ENCODE results near the gene KRT32. TPM values are rescaled to one million over a fixed set of nuclear protein-coding genes. Genes with fewer than 3 reads are reported as not detected.

The KRT32 gene
- total RNA-seq = not detected in 2 replicates

DNA sequence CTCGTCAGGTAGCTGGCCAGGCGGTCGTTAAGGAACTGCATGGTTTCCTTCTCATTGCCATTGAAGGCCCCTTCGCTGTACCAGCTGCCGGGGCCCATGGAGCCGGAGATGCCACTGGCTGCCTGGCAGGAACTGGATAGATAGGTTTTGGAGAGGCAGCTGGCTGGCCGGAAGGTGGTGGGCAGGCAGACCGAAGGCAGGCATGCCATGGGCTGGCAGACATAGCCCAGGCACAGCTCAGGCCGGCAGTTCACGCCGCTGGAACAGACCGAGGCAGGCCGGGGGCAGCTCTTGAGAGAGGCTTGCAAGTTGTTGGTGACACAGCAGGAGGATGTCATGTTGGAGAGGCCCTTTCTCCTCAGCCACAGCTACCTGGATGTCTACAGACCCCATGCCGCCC lies at the start of gene KRT32:
Gene KRT32, minus strand, starts transcription at position 399 of the 400 bp plus-strand sequence. Its CDS starts 61 bp downstream, at position 338.

DNA sequence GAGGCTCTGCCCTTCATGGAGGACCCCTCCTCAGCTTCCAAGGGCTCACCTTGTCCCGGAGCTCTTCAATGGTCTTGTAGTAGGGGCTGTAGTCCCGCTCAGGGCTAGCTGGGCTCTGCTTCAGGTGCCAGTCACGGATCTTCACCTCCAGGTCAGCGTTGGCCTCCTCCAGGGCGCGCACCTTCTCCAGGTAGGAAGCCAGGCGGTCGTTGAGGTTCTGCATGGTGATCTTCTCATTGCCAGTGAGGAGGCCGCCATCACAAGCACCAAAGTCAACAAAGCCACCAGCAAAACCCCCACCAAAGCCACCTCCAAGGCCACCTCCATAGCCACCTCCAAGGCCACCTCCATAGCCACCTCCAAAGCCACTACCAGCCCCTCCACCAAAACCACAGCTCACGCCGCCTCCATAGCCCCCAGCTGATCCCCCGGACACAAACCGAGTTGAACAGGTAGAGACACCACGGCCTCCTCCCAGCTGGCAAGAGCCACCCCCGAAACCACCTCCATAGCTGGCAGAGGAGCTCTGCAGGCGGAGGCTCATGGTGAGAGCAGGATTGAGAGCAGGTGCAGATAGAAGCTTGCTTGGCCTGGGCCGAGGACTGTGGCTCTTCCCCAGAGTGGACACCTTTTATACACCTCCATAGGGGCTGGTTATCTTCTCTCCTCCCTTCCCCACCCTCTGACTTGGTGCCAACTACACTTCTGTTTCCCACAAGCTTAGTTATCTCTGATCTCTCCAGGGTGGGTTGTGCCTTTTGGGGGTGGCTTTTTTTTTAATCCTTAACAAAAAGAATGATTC lies 38.0 kb upstream of the KRT32 start, which contains the start of gene KRT13:
Gene KRT13, minus strand, starts transcription at position 606 of the 802 bp plus-strand sequence. Its CDS starts 62 bp downstream, at position 544.

DNA sequence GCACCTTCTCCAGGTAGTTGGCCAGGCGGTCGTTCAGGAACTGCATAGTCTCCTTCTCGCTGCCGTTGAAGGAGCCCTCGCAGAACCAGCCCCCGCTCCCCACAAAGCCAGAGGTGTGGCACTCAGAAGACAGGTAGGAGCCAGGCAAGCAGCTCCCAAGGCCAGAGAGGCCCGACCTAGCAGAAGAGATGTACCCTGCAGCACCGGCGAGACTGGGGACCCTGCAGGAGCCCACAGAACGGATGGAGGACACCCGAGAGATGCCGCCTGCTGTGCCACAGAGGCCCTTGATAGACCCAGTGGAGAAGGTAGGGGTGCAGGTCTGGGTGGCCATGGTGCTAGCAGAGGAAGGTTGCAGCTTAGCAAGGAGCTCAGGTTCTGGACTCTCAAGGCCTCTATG lies 22.3 kb upstream of the KRT32 start, which contains the start of gene KRT36:
Gene KRT36, minus strand, starts transcription at position 380 of the 400 bp plus-strand sequence. Its CDS starts 46 bp downstream, at position 334.

DNA sequence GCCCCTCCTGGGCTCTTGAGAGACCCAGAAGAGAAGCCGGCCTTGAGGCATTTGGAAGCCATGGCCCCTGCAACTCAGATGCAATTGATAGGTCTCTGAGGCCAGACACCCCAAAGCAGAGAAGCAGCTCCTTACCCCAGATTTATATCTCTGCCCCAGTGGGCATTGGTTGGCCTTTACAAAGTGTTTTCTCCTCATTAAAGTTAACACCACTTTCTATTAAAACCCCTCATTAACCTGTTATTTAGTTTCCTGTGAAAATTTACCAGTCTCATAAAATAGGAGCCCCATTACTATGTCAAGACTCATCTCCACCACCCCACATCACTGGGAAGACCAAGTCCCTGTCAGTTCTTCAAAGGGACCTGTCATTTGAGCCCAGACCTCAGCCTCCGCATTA lies 13.8 kb upstream of the KRT32 start, which contains the start of gene KRT35:
Gene KRT35, minus strand, starts transcription at position 116 of the 400 bp plus-strand sequence. Its CDS starts 54 bp downstream, at position 62.

DNA sequence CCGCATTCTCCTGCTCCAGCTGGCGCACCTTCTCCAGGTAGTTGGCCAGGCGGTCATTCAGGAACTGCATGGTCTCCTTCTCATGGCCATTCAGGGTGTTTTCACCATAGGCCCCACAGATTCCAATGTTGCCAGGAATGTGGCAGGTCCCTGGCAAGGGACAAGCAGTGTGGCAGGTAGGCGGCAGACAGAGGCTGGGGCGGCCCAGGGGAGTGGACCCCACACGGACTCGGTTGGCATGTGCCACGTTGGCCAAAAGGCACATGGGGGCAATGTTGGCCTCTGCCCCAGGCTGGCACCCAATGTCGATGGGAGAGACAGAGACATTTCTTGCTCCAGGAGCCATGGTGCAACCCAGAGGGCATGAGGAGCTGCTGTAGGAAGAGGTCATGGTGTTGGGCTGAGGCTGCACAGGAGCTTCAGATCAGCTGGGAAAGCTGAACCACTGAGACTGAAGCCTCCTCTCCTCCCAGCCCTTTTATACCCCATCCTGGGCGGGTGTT lies 26.6 kb downstream of the KRT32 start, which contains the start of gene KRT38:
Gene KRT38, minus strand, starts transcription at position 453 of the 503 bp plus-strand sequence. Its CDS starts 62 bp downstream, at position 391.

DNA sequence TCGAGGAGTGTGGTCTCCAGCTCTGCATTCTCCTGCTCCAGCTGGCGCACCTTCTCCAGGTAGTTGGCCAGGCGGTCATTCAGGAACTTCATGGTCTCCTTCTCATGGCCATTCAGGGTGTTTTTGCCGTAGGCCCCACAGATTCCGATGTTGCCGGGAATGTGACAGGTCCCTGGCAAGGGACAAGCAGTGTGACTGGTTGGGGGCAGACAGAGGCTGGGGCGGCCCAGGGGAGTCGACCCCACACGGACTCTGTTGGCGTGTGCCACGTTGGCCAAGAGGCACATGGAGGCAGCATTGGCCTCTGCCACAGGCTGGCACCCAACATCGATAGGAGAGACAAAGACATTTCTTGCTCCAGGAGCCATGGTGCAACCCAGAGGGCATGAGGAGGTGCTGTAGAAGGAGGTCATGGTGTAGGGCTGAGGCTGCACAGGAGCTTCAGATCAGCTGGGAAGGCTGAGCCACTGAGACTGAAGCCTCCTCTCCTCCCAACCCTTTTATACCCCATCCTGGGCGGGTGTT lies 43.0 kb downstream of the KRT32 start, which contains the start of gene KRT37:
Gene KRT37, minus strand, starts transcription at position 475 of the 525 bp plus-strand sequence. Its CDS starts 62 bp downstream, at position 413.

Small RNA genes within 50 kb of the gene (small RNA-seq; reads per million reads assigned to genes)
- gene RNU2-32P = 5.0 reads per million, percentile 92 among the genes with 10 or more reads in this experiment

Other genes with a start within 250 kb of the KRT32 start
- not detected in 2 replicates for gene KRTAP9-2, start 240.7 kb downstream of the KRT32 start, total RNA-seq
- not detected in 2 replicates for gene KRTAP9-3, start 234.9 kb downstream of the KRT32 start, total RNA-seq
- gene KRTAP9-8, start 229.4 kb downstream of the KRT32 start, total RNA-seq = not detected in 2 replicates
- not detected in 2 replicates for gene KRTAP9-4, start 217.7 kb downstream of the KRT32 start, total RNA-seq
- gene KRTAP9-9, start 212.0 kb downstream of the KRT32 start, total RNA-seq = not detected in 2 replicates
- not detected in 2 replicates for gene KRTAP9-6, start 202.0 kb downstream of the KRT32 start, total RNA-seq
- gene KRTAP9-7, start 191.7 kb downstream of the KRT32 start, total RNA-seq = not detected in 2 replicates
- gene KRTAP29-1, start 164.5 kb downstream of the KRT32 start, total RNA-seq = not detected in 2 replicates
- gene KRTAP16-1, start 158.1 kb downstream of the KRT32 start, total RNA-seq = not detected in 2 replicates
- gene KRTAP17-1, start 151.7 kb downstream of the KRT32 start, total RNA-seq = not detected in 2 replicates
- not detected in 2 replicates for gene KRT33A, start 116.6 kb downstream of the KRT32 start, total RNA-seq
- gene KRT33B, start 97.6 kb downstream of the KRT32 start, total RNA-seq = not detected in 2 replicates
- 0.37 and 0.59 TPM in 2 replicates for gene KRT34, start 85.1 kb downstream of the KRT32 start, total RNA-seq
- not detected in 2 replicates for gene KRT31, start 69.8 kb downstream of the KRT32 start, total RNA-seq
- gene KRT37, start 42.8 kb downstream of the KRT32 start, total RNA-seq = not detected in 2 replicates
- not detected in 2 replicates for gene KRT38, start 26.4 kb downstream of the KRT32 start, total RNA-seq
- not detected in 2 replicates for gene KRT35, start 13.8 kb upstream of the KRT32 start, total RNA-seq
- not detected in 2 replicates for gene KRT36, start 22.5 kb upstream of the KRT32 start, total RNA-seq
- not detected in 2 replicates for gene KRT13, start 38.2 kb upstream of the KRT32 start, total RNA-seq
- gene KRT15, start 51.5 kb upstream of the KRT32 start, total RNA-seq = 0.78 TPM in 1 of 2 replicates, not detected in the other
- 3.7 and 12.5 TPM in 2 replicates for gene KRT19, start 60.9 kb upstream of the KRT32 start, total RNA-seq
- not detected in 2 replicates for gene KRT9, start 104.7 kb upstream of the KRT32 start, total RNA-seq
- gene KRT14, start 119.5 kb upstream of the KRT32 start, total RNA-seq = 0.59 TPM in 1 of 2 replicates, not detected in the other
- not detected in 2 replicates for gene KRT16, start 145.4 kb upstream of the KRT32 start, total RNA-seq
- 1.2 and 1.8 TPM in 2 replicates for gene KRT17, start 157.2 kb upstream of the KRT32 start, total RNA-seq
- 55.1 and 55.7 TPM in 2 replicates for gene EIF1, start 221.5 kb upstream of the KRT32 start, total RNA-seq
- gene GAST, start 244.9 kb upstream of the KRT32 start, total RNA-seq = not detected in 2 replicates

Measured in subcutaneous preadipocyte (primary cell).